ENCODE results near the gene TMPRSS11A. TPM values are rescaled to one million over a fixed set of nuclear protein-coding genes. Genes with fewer than 3 reads are reported as not detected.

The TMPRSS11A gene
- total RNA-seq, 1 donor from 2014 or later = not detected

DNA sequence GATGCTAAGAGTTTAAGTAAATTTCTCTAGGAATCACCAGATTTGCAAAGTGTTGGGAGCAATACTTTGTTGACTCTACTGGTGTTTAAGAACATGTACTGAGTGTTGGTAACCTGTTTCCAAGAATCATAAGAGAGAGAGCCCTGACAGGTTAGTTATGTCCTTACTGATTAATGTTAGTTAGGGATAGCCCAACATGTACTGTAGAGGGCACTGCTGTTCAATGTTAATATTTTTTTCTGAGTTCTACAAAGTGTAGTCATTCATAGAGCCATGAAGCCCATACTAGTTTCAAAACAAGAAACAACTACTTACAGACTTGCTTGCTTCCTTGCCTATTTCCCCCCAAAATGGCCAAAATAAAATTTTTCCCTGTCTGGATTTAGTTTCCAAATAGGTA is 91.4 kb downstream of the TMPRSS11A start:
- no peak for DNase-seq (ENCODE audit: low spot score)

DNA sequence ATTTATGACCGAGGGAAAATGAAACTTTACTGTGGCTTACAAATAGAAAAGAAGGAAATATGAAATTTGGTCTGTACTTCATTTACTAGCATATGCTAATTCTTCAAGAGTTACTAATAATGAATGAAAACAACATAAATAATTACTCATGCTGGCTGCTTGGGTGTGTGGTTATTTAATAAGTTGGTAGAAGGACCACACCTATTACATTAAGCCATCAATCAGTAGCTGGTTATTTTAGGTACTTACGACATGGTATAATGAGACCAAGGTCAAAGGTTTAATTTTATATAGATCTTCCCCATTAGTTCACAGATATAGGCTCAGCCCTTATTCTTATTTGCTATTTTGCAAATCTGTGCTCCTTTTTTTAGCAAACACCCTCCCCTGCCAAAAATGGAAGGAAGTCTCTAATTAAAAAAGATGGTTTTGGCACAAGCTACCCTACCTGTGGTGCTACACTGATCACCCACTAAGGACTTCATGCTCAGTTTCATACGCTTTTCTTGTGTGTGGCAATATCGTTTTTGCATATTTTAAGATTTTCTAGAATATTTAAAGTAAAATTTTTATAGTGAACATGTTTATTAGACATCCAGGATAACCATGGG is 93.6 kb downstream of the TMPRSS11A start:
- DNase-seq (ENCODE audit: low spot score) = no peak

- no peak for DNase-seq (ENCODE audit: low spot score)
Observed at GRCh38 chr4:67861513-67861912, 101.8 kb downstream of the TMPRSS11A start.

Other genes with a start within 250 kb of the TMPRSS11A start
- not detected for gene GNRHR, start 209.1 kb downstream of the TMPRSS11A start, total RNA-seq
- gene TMPRSS11D, start 79.5 kb downstream of the TMPRSS11A start, total RNA-seq = not detected
- not detected for gene TMPRSS11F, start 166.4 kb upstream of the TMPRSS11A start, total RNA-seq

All from mesenteric fat pad (tissue), 1 donor.